ENCODE results near the gene RHOD.

- no peak for TF ChIP-seq CTCF (IDR thresholded peaks at IDR 0.05)
- no peak for TF ChIP-seq POLR2AphosphoS5 (IDR thresholded peaks at IDR 0.05)
Observed at GRCh38 chr11:67059671-67060070, 3.0 kb downstream of the RHOD start.
